T-helper 9 cell (primary cell): ENCODE measurements around the gene RAMP3.
"Not testable (repeated sequence)": the region's sequence is repeated elsewhere in the genome, so short reads cannot be mapped to it uniquely, and the experiment has no call there.

Source experiments
- DNase-seq: peaks from one replicate; pipeline ENCODE4 v3.0.0-alpha.2; 2020
- total RNA-seq, 2 donors: gene quantifications; one replicate each; lab custom pipeline; 2026; lab: John Stamatoyannopoulos, UW

The RAMP3 gene, protein sequence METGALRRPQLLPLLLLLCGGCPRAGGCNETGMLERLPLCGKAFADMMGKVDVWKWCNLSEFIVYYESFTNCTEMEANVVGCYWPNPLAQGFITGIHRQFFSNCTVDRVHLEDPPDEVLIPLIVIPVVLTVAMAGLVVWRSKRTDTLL
- 0.07 to 0.24 reads per million in 2 donors for total RNA-seq

GRCh38 chr7:45157653-45158401 lies at the start of gene RAMP3:
TSS of gene RAMP3 (plus strand) at chr7:45157791. CDS start at chr7:45157829, 38 bp downstream.
- no peak for DNase-seq

DNA sequence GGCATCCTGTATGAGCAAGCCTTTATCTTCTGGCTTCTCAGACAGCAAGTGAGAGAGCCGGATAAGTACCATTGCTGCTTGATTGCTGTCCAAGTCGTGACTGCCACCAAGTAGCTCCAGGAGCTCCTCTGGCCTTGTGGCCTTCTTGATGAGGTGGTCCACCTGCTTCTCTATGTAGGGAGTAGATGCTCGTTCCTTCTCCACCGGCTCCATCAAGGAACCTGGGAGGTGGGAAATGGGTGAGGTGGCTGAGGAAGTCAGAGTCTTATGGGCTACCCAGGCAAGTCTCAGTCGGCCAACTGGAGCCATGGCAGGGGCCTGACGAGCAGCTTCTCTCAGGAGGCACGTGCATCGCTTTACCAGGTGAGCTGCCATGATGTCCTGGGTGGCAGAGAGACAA lies 48.7 kb upstream of the RAMP3 start:
- no peak for DNase-seq

DNA sequence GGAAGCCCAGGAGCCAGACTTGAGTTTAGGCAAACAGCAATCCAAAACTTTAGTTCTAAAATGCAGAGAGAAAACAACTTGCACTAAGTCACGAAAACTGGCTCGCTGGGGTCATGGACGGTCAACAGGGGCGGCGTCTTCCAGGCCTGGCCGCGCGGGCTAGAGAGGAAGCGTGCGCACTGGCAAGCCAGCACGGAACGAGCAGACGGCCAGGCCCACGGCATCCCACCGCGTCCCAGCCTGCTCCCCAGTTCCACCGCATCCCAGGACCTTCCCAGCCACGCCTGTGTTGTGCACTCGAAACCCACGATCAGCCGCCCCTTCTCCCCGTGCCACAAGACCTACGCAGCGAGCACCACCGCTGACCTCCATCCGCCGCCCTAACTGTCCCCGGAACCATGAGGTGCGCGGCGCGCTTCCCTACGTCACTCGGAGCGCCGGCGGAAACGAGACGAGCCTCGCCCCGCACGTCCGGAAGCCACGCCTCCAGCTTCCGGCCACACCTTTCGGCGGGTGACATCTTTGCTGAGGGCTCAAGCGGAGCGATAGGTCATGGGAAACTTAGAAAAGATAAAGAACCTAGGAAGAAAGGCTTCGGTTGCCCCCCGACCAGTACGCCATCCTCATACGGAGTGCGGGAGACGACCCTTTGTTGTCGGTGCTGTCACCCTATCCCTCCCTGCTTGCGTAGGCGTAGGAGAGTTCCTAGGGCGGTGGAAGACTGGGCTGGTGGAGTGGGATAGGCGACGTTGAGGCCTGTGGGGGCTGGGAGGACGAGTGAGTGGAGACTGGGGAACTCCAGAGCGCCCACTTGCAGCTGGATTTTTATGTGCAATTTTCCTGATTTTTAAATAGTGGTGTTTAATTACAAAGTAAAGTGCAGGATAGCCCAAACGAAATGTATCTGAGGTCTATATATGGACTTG lies 46.0 kb upstream of the RAMP3 start, which contains the start of gene TBRG4:
Gene TBRG4 (minus strand): TSS at position 400 of the 926 bp plus-strand sequence. CDS start 2,460 bp downstream, outside the sequence.
- DNase-seq, result peak; percentile 92

- DNase-seq, result no peak
Measured at GRCh38 chr7:45112648-45113047, 44.9 kb upstream of the RAMP3 start.

- DNase-seq, result not testable (repeated sequence)
Measured at GRCh38 chr7:45114257-45114656, 43.3 kb upstream of the RAMP3 start.

- no peak for DNase-seq
Measured at GRCh38 chr7:45114926-45115325, 42.7 kb upstream of the RAMP3 start.

DNA sequence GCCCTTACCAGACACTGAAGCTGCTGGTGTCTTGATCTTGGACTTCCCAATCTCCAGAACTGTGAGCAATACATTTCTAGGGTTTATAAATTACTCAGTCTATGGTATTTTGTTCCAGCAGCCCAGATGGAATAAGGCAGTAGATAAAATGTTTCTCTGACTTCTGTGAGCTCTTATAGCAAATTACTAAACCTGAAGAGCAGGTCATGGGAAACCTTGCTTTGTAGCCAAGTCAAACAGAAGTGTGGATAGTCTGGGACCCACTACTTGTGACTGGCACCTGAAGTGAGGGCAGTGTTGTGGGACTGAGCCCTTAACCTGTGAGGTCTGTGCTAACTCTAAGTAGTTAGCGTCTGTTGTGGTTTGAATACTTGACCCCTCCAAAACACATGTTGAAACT lies 41.5 kb upstream of the RAMP3 start:
- no peak for DNase-seq

GRCh38 chr7:45117582-45117981 lies 40.0 kb upstream of the RAMP3 start:
- no peak for DNase-seq

- no peak for DNase-seq
Measured at GRCh38 chr7:45118292-45118691, 39.3 kb upstream of the RAMP3 start.

DNA sequence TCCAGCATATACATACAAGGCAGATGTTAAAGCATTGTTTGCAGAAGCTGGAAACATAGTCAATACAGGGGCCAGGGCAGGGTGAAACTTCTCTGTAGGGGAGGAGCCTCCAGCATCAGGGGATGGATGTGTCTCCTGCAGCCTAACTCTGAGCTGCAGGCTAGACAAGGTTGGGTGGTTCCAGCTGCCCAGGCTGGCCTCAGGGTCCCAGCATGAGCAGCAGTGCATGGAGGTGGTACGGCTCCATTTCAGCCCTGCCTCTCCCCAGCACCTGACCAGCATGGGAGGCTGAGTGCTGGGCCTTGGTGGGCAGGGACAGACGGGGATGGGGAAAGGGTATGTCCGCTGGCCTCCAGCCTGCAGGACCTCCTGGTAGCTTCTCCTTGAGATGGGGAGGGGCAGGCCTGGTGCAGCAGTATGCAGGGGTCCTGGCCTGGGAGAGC lies 38.7 kb upstream of the RAMP3 start:
- DNase-seq, result no peak

GRCh38 chr7:45119550-45119949 lies 38.0 kb upstream of the RAMP3 start:
- no peak for DNase-seq

- DNase-seq, result no peak
Measured at GRCh38 chr7:45122975-45123860, 34.4 kb upstream of the RAMP3 start.

DNA sequence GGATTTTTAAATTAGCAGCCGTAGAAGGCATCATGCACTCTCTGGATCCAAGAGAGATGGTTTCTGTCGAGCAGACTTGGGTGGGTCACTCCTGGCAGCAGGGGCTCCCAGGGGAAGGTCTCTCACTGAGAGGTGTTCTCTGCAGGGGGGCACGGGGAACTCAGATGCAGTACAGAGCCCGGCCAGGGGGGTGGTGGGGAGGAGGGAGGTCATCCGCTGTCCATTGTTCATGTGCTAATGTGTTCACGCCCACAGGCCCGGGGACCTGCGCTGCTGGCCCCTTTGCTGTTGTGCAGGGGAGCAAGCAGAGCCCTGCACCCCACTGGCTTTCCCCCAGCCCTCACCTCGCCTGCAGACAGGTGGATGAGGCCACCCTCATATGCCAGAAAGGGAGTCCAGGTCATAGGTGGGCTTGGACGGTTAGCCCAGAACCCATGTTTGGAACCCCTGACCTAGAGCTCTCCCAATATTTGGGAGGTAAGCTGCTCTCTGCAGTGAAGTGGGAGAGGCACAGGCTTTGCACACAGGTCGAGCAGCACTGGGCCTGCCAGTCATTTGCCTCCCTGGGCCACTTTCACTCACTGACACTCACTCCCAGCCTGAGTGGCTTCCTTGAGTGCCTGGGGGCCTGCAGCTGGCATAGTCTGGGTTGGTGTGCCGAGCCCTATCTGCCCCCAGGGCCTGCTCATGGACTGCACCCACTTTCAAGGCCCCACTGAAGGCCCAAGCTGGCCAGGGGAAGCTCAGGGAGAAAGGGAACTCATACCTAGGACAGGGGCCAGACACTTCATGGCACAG lies 33.5 kb upstream of the RAMP3 start:
- no peak for DNase-seq

DNA sequence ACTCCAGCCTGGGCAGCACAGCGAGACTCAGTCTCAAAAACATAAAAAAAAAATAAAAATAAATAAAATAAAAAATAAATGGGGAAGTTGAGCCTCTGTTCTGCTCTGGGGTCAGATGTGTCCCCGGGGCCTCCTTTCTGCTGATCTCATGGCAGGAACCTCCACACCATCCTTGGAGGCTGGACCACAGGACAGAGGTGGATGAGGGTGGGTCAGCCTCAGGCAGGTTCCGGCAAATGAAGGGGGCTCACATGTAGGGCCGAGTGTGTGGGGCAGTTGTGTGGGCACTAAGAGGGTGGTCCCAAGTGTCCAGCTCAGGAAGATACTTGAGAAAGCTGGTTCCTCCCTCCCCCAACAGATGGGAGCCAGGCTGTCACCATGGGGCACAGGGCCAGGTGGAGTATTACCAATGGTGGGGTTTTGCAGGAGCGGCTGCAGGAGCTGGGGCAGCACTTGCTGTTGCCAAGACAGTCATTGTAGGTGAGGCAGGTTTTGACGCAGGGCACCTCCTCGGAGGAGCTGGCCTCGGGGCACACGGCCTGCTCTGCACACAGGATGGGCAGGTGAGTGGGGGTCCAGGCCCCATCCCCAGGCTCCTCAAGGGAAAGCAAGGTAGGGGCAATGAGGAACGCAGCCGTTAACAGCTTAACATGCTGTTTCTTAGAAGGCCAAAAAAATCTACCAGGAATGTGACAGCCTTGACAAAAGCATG lies 32.2 kb upstream of the RAMP3 start:
- DNase-seq, result no peak

- DNase-seq, result no peak
Measured at GRCh38 chr7:45126201-45126600, 31.4 kb upstream of the RAMP3 start.

DNA sequence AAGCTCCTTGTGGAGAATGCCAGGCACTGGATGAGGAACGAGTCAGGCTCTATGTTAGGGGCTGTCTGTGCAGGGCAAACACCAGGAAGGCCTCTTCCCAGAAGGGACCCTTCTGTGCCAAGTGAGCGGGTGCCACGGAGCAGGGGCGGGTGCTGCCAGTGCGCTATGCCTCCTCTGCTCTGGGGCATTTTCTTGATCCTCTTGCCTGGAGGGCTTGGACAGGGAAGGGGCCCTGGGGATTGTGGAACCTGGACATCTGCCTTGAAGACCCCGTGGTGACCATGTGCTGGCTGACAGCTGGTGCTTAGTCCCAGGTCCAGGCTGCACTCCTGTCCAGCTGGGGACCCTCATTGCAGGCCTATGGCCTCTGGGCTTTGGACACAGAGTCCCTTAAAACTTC lies 30.7 kb upstream of the RAMP3 start:
- DNase-seq, result no peak

DNA sequence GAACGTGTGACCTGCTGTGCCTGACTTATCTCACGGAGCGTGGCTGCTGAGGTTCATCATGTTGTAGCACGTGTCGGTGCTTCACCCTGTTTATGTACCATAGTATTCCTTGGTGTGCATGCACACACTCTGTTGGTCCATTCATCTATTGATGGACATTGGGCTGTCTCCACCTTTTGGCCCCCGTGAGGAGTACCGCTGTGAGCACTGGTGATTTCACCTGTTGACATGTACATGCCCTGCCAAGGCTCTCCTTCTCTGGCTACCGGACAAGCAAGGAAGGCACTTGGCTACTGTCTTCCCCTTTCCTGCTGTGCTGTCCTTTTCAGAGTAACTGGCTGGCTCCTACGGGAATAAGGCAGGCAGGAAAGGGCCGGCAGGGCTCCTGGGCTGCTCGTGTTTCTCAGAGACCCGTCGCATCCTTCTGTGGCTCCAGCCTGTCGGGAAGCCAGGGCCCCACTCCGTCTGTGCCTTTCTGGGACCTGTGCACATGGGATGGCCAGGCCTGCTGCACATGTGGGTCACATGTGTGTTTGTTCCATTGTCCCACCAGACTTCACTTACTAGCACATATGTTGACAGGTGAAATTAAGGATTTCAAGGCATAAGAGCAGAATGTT lies 28.3 kb upstream of the RAMP3 start:
- DNase-seq, result no peak

DNA sequence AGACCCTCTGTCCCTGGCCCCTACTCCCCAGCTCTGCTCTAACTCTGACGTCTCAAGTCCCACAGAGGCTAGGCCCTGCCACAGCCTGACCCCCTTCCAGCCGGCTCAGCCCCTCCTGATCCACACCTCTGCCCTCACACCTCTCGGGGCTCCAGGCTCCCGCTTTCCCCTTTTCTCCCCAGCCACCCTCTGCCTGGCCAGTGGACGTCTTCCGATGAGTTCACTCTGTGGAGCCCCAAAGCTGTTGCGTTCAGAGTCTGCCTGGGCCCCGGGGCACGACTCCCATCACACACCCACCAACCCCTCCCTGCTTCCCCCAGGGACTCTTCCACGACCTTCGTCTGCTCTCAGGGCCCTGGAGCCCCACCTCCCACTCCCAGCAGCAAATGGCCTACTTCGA lies 27.7 kb upstream of the RAMP3 start:
- no peak for DNase-seq

- DNase-seq, result no peak
Measured at GRCh38 chr7:45130910-45131309, 26.7 kb upstream of the RAMP3 start.

GRCh38 chr7:45131891-45132290 lies 25.7 kb upstream of the RAMP3 start:
- DNase-seq, result no peak
